ENCODE measurements around the gene SIN3A. TPM values are rescaled to one million over a fixed set of nuclear protein-coding genes. Genes with fewer than 3 reads are reported as not detected.

SIN3A gene
- total RNA-seq, 1 experiment from 2014 or later = 64.4 TPM

- H3K4me1 Mint-ChIP-seq (ENCODE audit: low read depth, unreplicated experiment) = no peaks in the 10 kb centered on the region
- TF ChIP-seq CTCF (IDR thresholded peaks at IDR 0.05; ENCODE audit: insufficient read depth in 1 of 2, low read depth in 1 of 2, low read length in 1 of 2, severe bottlenecking in 1 of 2, unreplicated experiment in 1 of 2) = no peak
- Histone ChIP-seq H3K36me3 (ENCODE audit: control insufficient read depth, insufficient read depth, low read length) (no peaks in the 10 kb centered on the region), H3K4me1 (no peaks in the 10 kb centered on the region), H3K4me3 (ENCODE audit: low read depth, low read length) (no peak overlapping the region), H3K9me3 (no peaks in the 10 kb centered on the region), H3K27me3 (replicated peaks; ENCODE audit: control insufficient read depth, insufficient read depth, low read length) (no peaks in the 10 kb centered on the region)
- no peak for DNase-seq
- intact Hi-C loops (cut with micrococcal nuclease; ENCODE audit: unreplicated experiment) = no loop called here
- H3K27me3 Mint-ChIP-seq (ENCODE audit: insufficient read depth, unreplicated experiment) = no peaks in the 10 kb centered on the region
- H3K27ac Mint-ChIP-seq (ENCODE audit: unreplicated experiment) = no peak overlapping the region
- no peaks in the 10 kb centered on the region for H3K36me3 Mint-ChIP-seq (ENCODE audit: insufficient read depth, unreplicated experiment)
- POLR2A ChIA-PET = no interaction called here
- CTCF ChIA-PET = no interaction called here
- no peaks in the 10 kb centered on the region for H3K9me3 Mint-ChIP-seq (ENCODE audit: unreplicated experiment)
- H3K4me3 Mint-ChIP-seq (ENCODE audit: unreplicated experiment) = no peak overlapping the region
- no TSS peak for BruUV-seq (replicated peaks)
Measured at GRCh38 chr15:75355369-75355768, 96.1 kb downstream of the SIN3A start.

DNA sequence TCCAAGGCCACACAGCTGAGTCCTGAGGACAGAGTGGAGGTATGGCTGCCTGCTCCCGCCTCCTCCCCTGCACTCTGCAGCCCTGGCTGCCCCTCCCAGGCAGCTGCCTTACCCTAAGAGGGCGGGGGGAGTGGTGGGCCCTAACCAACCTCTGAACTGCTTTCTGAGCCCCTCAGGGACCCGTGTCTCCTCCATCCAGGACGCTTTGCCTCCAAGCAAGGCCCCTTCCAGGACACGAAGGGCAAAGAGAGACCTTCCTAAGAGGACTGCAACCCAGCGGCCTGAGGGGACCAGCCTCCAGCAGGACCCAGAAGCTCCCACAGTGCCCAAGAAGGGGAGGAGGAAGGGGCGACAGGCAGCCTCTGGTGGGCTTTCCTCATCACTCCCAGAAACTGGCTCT is 97.0 kb downstream of the SIN3A start:
- no peak overlapping the region for H3K4me3 Mint-ChIP-seq (ENCODE audit: unreplicated experiment)
- no peaks in the 10 kb centered on the region for H3K27me3 Mint-ChIP-seq (ENCODE audit: insufficient read depth, unreplicated experiment)
- Histone ChIP-seq H3K36me3 (ENCODE audit: control insufficient read depth, insufficient read depth, low read length) (no peaks in the 10 kb centered on the region), H3K27me3 (replicated peaks; ENCODE audit: control insufficient read depth, insufficient read depth, low read length) (no peaks in the 10 kb centered on the region), H3K4me3 (ENCODE audit: low read depth, low read length) (no peak overlapping the region), H3K4me1 (no peaks in the 10 kb centered on the region), H3K9me3 (no peaks in the 10 kb centered on the region)
- ChIA-PET POLR2A (no interaction called here), CTCF (no interaction called here)
- H3K9me3 Mint-ChIP-seq (ENCODE audit: unreplicated experiment) = no peaks in the 10 kb centered on the region
- no TSS peak for BruUV-seq (replicated peaks)
- DNase-seq = no peak
- TF ChIP-seq CTCF (IDR thresholded peaks at IDR 0.05; ENCODE audit: insufficient read depth in 1 of 2, low read depth in 1 of 2, low read length in 1 of 2, severe bottlenecking in 1 of 2, unreplicated experiment in 1 of 2) = no peak
- intact Hi-C loops (cut with micrococcal nuclease; ENCODE audit: unreplicated experiment) = no loop called here
- H3K36me3 Mint-ChIP-seq (ENCODE audit: insufficient read depth, unreplicated experiment) = no peaks in the 10 kb centered on the region
- no peaks in the 10 kb centered on the region for H3K4me1 Mint-ChIP-seq (ENCODE audit: low read depth, unreplicated experiment)
- H3K27ac Mint-ChIP-seq (ENCODE audit: unreplicated experiment) = no peak overlapping the region

- BruUV-seq (replicated peaks) = no TSS peak
- intact Hi-C loops (cut with micrococcal nuclease; ENCODE audit: unreplicated experiment) = no loop called here
- Histone ChIP-seq H3K36me3 (ENCODE audit: control insufficient read depth, insufficient read depth, low read length) (no peaks in the 10 kb centered on the region), H3K27me3 (replicated peaks; ENCODE audit: control insufficient read depth, insufficient read depth, low read length) (no peaks in the 10 kb centered on the region), H3K9me3 (no peaks in the 10 kb centered on the region), H3K4me1 (peaks cover 2% of the 10 kb centered on the region; the same call in 1 of the 2 replicates), H3K4me3 (ENCODE audit: low read depth, low read length) (no peak overlapping the region)
- Mint-ChIP-seq H3K4me3 (ENCODE audit: unreplicated experiment) (no peak overlapping the region), H3K4me1 (ENCODE audit: low read depth, unreplicated experiment) (no peaks in the 10 kb centered on the region), H3K36me3 (ENCODE audit: insufficient read depth, unreplicated experiment) (no peaks in the 10 kb centered on the region), H3K27ac (ENCODE audit: unreplicated experiment) (no peak overlapping the region), H3K9me3 (ENCODE audit: unreplicated experiment) (no peaks in the 10 kb centered on the region), H3K27me3 (ENCODE audit: insufficient read depth, unreplicated experiment) (no peaks in the 10 kb centered on the region)
- ChIA-PET POLR2A (no interaction called here), CTCF (interaction anchor here (0.5 kb wide), 1 partner anchor 534 kb away, joined by 4 read pairs; no protein-coding TSS in a partner anchor)
- TF ChIP-seq CTCF (IDR thresholded peaks at IDR 0.05; ENCODE audit: insufficient read depth in 1 of 2, low read depth in 1 of 2, low read length in 1 of 2, severe bottlenecking in 1 of 2, unreplicated experiment in 1 of 2) = no peak
- DNase-seq = no peak
Measured at GRCh38 chr15:75353604-75354003, 97.9 kb downstream of the SIN3A start.
